GM12872 (cell line): ENCODE data around the gene C2orf92.

Experiments used
- TF ChIP-seq, protein P1 (sequence below): IDR thresholded peaks from 3 replicates; pipeline ENCODE4 v1.5.1; 2011; ENCODE audit warnings: low read depth, mild to moderate bottlenecking, low read length, moderate library complexity; ENCODE audit not compliant: insufficient read depth

The C2orf92 gene

DNA sequence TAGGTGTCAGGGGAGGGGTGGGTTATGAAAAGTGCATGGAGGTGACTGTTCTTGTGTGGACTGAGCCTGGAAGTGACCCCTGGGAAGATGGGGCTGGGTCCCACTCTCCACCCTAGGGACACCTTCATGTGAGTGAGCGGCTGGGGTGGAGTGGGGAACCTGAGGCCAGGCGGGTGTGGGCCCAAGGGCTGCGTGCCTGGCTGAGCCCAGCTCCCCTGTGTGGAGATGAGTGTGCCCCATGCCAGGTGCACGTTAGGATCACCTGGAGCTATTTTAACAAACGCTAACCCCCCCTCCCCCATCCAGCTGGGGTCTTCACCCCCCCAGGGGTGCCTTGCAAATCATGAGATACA is 70.4 kb downstream of the C2orf92 start:
- TF ChIP-seq, protein P1, sequence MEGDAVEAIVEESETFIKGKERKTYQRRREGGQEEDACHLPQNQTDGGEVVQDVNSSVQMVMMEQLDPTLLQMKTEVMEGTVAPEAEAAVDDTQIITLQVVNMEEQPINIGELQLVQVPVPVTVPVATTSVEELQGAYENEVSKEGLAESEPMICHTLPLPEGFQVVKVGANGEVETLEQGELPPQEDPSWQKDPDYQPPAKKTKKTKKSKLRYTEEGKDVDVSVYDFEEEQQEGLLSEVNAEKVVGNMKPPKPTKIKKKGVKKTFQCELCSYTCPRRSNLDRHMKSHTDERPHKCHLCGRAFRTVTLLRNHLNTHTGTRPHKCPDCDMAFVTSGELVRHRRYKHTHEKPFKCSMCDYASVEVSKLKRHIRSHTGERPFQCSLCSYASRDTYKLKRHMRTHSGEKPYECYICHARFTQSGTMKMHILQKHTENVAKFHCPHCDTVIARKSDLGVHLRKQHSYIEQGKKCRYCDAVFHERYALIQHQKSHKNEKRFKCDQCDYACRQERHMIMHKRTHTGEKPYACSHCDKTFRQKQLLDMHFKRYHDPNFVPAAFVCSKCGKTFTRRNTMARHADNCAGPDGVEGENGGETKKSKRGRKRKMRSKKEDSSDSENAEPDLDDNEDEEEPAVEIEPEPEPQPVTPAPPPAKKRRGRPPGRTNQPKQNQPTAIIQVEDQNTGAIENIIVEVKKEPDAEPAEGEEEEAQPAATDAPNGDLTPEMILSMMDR, result no peak

DNA sequence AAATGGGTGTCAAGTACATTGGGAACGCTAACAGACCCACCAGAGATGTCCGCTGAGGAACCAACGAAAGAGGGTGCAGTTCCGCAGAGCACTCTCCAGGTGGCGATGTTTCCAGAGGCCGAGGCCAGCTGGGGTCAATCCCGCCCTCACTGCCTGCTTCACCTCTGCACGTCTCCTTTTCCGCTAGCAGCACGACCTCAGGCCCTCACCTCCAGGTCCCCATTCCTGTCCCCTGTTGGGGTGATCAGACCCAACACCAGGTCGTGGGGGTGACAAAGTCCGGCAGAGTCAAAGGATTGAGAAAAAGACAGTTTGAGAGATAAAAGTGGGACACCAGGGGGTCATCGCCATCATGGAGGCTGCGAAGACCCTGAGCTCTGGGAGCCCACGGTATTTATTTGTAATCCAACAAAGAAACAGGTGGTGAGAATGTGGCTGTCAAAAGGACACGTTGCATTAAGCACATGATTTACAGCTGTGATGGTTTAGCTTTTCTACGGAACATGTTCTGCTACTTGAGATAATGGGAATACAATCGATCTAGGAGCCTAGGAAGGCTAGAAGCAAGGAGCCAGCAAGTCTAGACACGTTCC is 71.2 kb downstream of the C2orf92 start:
- TF ChIP-seq, protein P1, result peak; percentile 96

DNA sequence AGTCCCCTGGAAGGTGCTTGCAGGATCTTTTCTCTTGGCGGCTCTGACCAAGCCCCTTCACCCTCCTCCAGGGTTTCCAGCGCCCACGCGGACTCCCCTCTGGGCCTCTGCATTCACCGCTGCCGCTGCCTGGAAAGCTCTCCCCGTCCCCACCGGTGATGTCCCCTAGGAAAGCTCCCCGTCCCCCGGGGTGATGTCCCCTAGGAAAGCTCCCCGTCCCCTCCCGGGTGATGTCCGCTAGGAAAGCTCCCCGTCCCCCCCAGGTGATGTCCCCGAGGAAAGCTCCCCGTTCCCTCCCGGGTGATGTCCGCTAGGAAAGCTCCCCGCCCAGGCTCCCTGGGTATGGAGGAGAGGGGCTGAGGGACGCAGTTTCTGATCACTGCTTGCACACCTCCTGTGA is 71.7 kb downstream of the C2orf92 start:
- TF ChIP-seq, protein P1, result no peak

DNA sequence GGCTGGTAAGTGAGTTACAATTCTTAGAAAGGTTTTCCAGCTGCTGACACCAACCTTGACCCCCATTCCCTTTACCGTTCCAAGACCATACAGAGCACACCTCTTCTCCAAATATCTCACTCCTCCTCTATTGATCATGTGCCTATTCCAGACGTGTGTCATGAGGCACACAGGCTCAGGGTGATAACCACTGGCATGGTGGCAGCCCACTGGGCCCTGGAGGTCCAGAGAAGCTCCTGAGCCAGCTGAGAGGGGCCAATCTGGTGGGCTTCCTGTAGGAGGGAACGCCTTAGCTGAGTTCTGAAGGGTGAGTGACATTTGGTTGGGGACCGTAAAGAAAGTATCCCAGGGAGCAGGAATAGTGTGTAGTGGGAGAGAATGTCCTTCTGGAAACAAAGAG is 72.2 kb downstream of the C2orf92 start:
- TF ChIP-seq, protein P1, result no peak

DNA sequence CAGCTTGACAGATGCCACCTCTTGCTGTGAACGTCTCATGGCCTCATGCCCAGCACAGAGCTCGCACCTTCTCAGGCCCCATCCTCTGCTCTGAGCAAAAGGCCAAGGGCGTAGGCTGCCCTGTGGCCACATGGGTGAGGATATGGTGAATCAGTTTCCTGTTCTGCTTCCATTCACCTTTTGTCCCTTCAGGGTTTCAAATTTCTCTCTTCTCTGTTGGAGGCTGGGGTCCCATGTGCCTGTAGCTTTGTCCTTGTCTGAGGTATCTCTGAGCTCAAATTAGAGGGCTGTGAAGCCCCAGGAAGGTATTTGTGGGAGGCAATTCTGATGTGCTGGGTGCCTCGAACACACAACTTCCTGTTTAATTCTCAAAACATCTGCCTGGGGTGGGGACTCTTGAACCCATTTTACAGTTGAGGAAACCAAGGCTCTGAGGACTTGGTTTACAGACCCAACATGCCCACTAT is 72.9 kb downstream of the C2orf92 start:
- TF ChIP-seq, protein P1, result no peak

DNA sequence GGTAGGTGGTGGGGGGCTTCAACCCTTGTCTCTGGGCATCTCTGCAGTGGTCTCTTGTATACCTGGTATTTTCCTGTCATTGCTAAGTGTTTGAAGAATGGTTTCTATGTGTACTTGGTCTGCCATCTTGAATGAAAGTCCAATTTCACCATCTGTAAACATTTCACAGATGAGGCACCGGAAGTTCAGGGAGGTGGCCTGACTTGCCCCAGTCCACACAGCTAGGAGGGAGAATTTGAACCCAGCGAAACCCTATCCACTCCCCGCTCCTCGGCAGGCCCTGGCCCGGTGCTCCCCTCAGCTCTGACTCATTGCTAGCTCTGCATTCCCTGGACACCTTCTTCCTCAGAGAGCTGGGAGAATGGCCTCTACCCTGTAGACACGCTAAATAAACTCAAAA is 74.4 kb downstream of the C2orf92 start:
- TF ChIP-seq, protein P1, result no peak

DNA sequence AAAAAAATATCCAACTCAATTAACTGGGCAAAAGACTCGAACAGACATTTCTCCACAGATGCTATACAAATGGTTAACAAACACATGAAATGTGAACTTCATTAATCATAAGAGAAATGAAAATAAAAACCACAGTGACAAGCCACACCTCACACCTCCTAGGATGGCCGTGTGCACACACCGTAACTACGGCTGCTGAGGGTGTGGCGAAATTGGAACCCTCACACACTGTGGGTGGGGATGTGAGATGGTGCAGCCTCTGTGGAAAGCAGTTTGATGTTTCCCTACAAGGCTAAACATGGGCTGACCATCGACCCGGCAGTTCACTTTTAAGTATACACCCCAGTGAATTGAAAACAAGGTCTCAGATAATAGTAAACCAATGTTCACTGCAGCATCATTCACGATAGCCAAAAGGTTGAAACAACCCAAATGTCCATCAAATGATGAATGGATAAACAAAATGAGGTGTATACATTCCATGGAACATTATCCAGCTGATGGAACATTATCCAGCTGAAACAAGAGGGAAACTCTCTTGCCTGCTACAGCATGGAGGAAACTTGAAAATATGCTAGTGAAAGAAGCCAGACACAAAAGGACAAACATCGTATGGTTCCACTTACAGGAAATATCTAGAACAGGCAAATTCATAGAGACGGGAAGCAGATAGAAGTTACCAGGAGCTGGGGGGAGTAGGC is 76.1 kb downstream of the C2orf92 start:
- TF ChIP-seq, protein P1, result no peak
